ENCODE results near the gene NHLH2.

The NHLH2 gene

GRCh38 chr1:115791816-115792215 is 49.1 kb downstream of the NHLH2 start:
- no peak for TF ChIP-seq CTCF (IDR thresholded peaks at IDR 0.05; ENCODE audit: insufficient read depth, low read length, missing control alignments)
- H3K4me3 ChIP-seq (ENCODE audit: low read depth, low read length) = no peak overlapping the region
- POLR2A ChIA-PET = no interaction called here
- no peak for DNase-seq (ENCODE audit: low read depth, low spot score)
- CTCF ChIA-PET = interaction anchor here (0.6 kb wide), 1 partner anchor 18 kb away, joined by 3 read pairs; no protein-coding TSS in a partner anchor

DNA sequence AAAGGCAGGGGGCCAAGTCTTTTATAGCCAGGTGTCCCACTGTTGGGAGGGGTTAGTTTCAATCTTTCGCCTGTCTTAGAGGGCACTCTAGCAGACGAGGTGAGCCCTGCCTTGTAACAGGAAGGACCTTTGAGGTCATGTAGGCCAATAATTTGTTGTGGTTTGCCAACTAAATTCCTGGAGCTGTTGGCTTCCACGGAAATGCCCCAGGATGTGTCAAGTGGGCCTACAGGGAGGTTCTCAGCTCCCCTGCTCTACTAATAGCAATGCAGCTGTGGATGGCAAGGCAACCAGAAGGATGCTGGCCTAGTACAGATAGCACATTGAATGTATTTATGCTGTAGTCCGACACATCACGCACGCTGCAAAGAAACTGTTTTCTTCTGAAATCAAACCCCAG is 50.1 kb downstream of the NHLH2 start:
- no peak overlapping the region for H3K4me3 ChIP-seq (ENCODE audit: low read depth, low read length)
- CTCF ChIA-PET = no interaction called here
- DNase-seq (ENCODE audit: low read depth, low spot score) = no peak
- POLR2A ChIA-PET = no interaction called here
- no peak for TF ChIP-seq CTCF (IDR thresholded peaks at IDR 0.05; ENCODE audit: insufficient read depth, low read length, missing control alignments)

DNA sequence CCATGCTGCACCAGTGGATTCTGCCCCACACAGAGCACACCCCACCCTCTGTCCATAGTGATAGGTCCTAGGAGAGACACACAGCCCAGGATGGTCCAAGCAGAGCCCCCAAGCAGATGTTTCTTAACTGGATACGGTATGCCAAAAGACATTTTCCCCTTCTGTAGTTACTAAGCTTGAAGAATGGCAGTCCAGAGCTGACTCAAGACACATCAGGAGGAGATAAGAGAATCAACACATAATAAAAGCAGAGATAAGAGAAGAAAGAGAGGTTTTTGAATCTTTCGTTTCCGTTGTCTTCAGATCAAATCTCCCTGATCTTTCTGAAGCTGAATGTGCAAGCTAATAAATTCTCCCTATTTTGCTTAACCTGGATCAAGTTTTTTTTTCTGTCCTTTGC is 50.6 kb downstream of the NHLH2 start:
- CTCF ChIA-PET = no interaction called here
- H3K4me3 ChIP-seq (ENCODE audit: low read depth, low read length) = no peak overlapping the region
- TF ChIP-seq CTCF (IDR thresholded peaks at IDR 0.05; ENCODE audit: insufficient read depth, low read length, missing control alignments) = no peak
- DNase-seq (ENCODE audit: low read depth, low spot score) = no peak
- POLR2A ChIA-PET = no interaction called here
